Gastroesophageal sphincter (tissue), 3 donors: ENCODE measurements around the gene MEGF8.

Experiments
- CTCF ChIP-seq, 4 experiments: fragments of 200-600 bp in 2 of 4; fragments of 450-650 bp in 2 of 4; sonication (generic) in 1 of 4; IDR thresholded peaks; one replicate each; pipeline ENCODE4 v1.5.1; 2017 to 2019; ENCODE audit warnings: antibody characterized with exemption in 4 of 4, mild to moderate bottlenecking in 2 of 4, moderate library complexity in 2 of 4
- EP300 ChIP-seq: sonication (generic); formaldehyde crosslinking; IDR thresholded peaks from one replicate; pipeline ENCODE4 v1.6.1; 2017; ENCODE audit warnings: antibody characterized with exemption, mild to moderate bottlenecking
- POLR2AphosphoS5 ChIP-seq: sonication (generic); formaldehyde crosslinking; IDR thresholded peaks from one replicate; pipeline ENCODE4 v1.6.1; 2017; ENCODE audit warnings: antibody characterized with exemption

GRCh38 chr19:42316223-42317211, 8.9 kb upstream of the MEGF8 start:
- TF ChIP-seq POLR2AphosphoS5 (no peak), EP300 (no peak), CTCF (IDR thresholded peaks at IDR 0.05) (no peak)
